ENCODE results near the gene NUDT11. TPM values are rescaled to one million over a fixed set of nuclear protein-coding genes. Genes with fewer than 3 reads are reported as not detected.
"Not testable (repeated sequence)": the region's sequence is repeated elsewhere in the genome, so short reads cannot be mapped to it uniquely, and the experiment has no call there.

The NUDT11 gene
- polyA plus RNA-seq (13.6 to 18.4 TPM (median 14.0 TPM) in 3 replicates), polyA minus RNA-seq (6.7 to 12.0 TPM (median 10.4 TPM) in 3 replicates)
- 1.4 TPM for polyA plus RNA-seq (2011; ENCODE audit: low read depth)
- polyA plus RNA-seq (2011; cell fraction: cytosol; rRNA removed): 11.8 and 21.8 TPM in 2 replicates
- 8.0 and 9.6 TPM in 2 replicates for polyA plus RNA-seq (2011; cell fraction: nucleus; rRNA removed)
- 4.3 and 9.5 TPM in 2 replicates for polyA plus RNA-seq (2012; ENCODE audit: low replicate concordance)
- polyA minus RNA-seq (2011; cell fraction: cytosol; rRNA and poly(A)+ RNA removed): 5.9 TPM
- 3.2 and 6.0 TPM in 2 replicates for polyA minus RNA-seq (2011; cell fraction: nucleus; rRNA and poly(A)+ RNA removed)

- H3K4me2 ChIP-seq (ENCODE audit: control insufficient read depth, extremely low read depth, insufficient read depth, low read depth, low read length): peak within 1 kb of the TSS; percentile 73
- no peaks in the 10 kb centered on the region for H3K9me3 ChIP-seq (ENCODE audit: control insufficient read depth, low read depth, low read length)
- peak within 1 kb of the TSS; percentile 47 for H3K9ac ChIP-seq (ENCODE audit: control insufficient read depth, extremely low read depth, insufficient read depth, low read length)
- FAIRE-seq: no peak
- no peaks in the 10 kb centered on the region for H3K27me3 ChIP-seq (ENCODE audit: control insufficient read depth, extremely low read depth, insufficient read depth, low read length)
- DNase-seq (ENCODE audit: low read depth, low spot score): no peak
- H2AFZ ChIP-seq (ENCODE audit: control insufficient read depth, low read length): peak within 1 kb of the TSS; percentile 66
- dilution Hi-C loops (cut with MboI; ENCODE audit: extremely low pct_ligation_motif_present, low sequenced_read_pairs): no loop called here
- H3K27ac ChIP-seq (ENCODE audit: control insufficient read depth, insufficient read depth, low read length): no peak within 1 kb of the TSS
- H3K9me1 ChIP-seq (ENCODE audit: control insufficient read depth, extremely low read depth, insufficient read depth, low read length): no peaks in the 10 kb centered on the region
- H3K36me3 ChIP-seq (ENCODE audit: control insufficient read depth in 2 of 2, extremely low read depth in 1 of 2, insufficient read depth in 2 of 2, low read length in 2 of 2): no peaks in the 10 kb centered on the region
- H3K79me2 ChIP-seq (ENCODE audit: control insufficient read depth, insufficient read depth, low read length): no peaks in the 10 kb centered on the region
- H3K4me3 ChIP-seq (ENCODE audit: control insufficient read depth in 2 of 3, extremely low read depth in 1 of 3, insufficient read depth in 2 of 3, low read depth in 1 of 3, low read length in 3 of 3): peak within 1 kb of the TSS; percentile 43 to 64 (median 61)
- TF ChIP-seq EZH2 (IDR thresholded peaks at IDR 0.05; ENCODE audit: low read length): no peak
- TF ChIP-seq, protein P1, sequence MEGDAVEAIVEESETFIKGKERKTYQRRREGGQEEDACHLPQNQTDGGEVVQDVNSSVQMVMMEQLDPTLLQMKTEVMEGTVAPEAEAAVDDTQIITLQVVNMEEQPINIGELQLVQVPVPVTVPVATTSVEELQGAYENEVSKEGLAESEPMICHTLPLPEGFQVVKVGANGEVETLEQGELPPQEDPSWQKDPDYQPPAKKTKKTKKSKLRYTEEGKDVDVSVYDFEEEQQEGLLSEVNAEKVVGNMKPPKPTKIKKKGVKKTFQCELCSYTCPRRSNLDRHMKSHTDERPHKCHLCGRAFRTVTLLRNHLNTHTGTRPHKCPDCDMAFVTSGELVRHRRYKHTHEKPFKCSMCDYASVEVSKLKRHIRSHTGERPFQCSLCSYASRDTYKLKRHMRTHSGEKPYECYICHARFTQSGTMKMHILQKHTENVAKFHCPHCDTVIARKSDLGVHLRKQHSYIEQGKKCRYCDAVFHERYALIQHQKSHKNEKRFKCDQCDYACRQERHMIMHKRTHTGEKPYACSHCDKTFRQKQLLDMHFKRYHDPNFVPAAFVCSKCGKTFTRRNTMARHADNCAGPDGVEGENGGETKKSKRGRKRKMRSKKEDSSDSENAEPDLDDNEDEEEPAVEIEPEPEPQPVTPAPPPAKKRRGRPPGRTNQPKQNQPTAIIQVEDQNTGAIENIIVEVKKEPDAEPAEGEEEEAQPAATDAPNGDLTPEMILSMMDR (optimal IDR thresholded peaks at IDR 0.05 in 1 of 3, IDR thresholded peaks at IDR 0.05 in 1 of 3, conservative IDR thresholded peaks at IDR 0.05 in 1 of 3; ENCODE audit: extremely low read depth in 1 of 3, insufficient read depth in 2 of 3, low read length in 3 of 3): no peak
- no peaks in the 10 kb centered on the region for H3K4me1 ChIP-seq (ENCODE audit: control insufficient read depth, extremely low read depth, insufficient read depth, low read length)
- H4K20me1 ChIP-seq (ENCODE audit: control insufficient read depth, extremely low read depth, insufficient read depth, low read length): no peaks in the 10 kb centered on the region
Measured at GRCh38 chrX:51496501-51497291, at the start of gene NUDT11. Gene NUDT11, minus strand, starts transcription at chrX:51496592. Its CDS starts 148 bp downstream, at chrX:51496444.

GRCh38 chrX:51520393-51520792 is 24.0 kb upstream of the NUDT11 start:
- no peak for FAIRE-seq
- dilution Hi-C loops (cut with MboI; ENCODE audit: extremely low pct_ligation_motif_present, low sequenced_read_pairs): no loop called here

GRCh38 chrX:51519131-51519530 is 22.7 kb upstream of the NUDT11 start:
- H3K9me1 ChIP-seq (ENCODE audit: control insufficient read depth, extremely low read depth, insufficient read depth, low read length); dilution Hi-C loops (cut with MboI; ENCODE audit: extremely low pct_ligation_motif_present, low sequenced_read_pairs); H3K9me3 ChIP-seq (ENCODE audit: control insufficient read depth, low read depth, low read length); H2AFZ ChIP-seq (ENCODE audit: control insufficient read depth, low read length); H3K4me1 ChIP-seq (ENCODE audit: control insufficient read depth, extremely low read depth, insufficient read depth, low read length); H3K4me3 ChIP-seq (ENCODE audit: control insufficient read depth in 2 of 3, extremely low read depth in 1 of 3, insufficient read depth in 2 of 3, low read depth in 1 of 3, low read length in 3 of 3); H3K27me3 ChIP-seq (ENCODE audit: control insufficient read depth, extremely low read depth, insufficient read depth, low read length); H3K9ac ChIP-seq (ENCODE audit: control insufficient read depth, extremely low read depth, insufficient read depth, low read length); H4K20me1 ChIP-seq (ENCODE audit: control insufficient read depth, extremely low read depth, insufficient read depth, low read length); FAIRE-seq; DNase-seq (ENCODE audit: low read depth, low spot score); H3K79me2 ChIP-seq (ENCODE audit: control insufficient read depth, insufficient read depth, low read length); H3K36me3 ChIP-seq (ENCODE audit: control insufficient read depth in 2 of 2, extremely low read depth in 1 of 2, insufficient read depth in 2 of 2, low read length in 2 of 2); H3K4me2 ChIP-seq (ENCODE audit: control insufficient read depth, extremely low read depth, insufficient read depth, low read depth, low read length); H3K27ac ChIP-seq (ENCODE audit: control insufficient read depth, insufficient read depth, low read length): not testable (repeated sequence)

More at GRCh38 chrX:51520393-51520792, 24.0 kb upstream of the NUDT11 start:
- Histone ChIP-seq H3K79me2 (ENCODE audit: control insufficient read depth, insufficient read depth, low read length) (no peaks in the 10 kb centered on the region), H3K9me1 (ENCODE audit: control insufficient read depth, extremely low read depth, insufficient read depth, low read length) (no peaks in the 10 kb centered on the region), H3K9me3 (ENCODE audit: control insufficient read depth, low read depth, low read length) (no peaks in the 10 kb centered on the region), H4K20me1 (ENCODE audit: control insufficient read depth, extremely low read depth, insufficient read depth, low read length) (no peaks in the 10 kb centered on the region), H3K4me2 (ENCODE audit: control insufficient read depth, extremely low read depth, insufficient read depth, low read depth, low read length) (no peak overlapping the region), H2AFZ (ENCODE audit: control insufficient read depth, low read length) (no peak overlapping the region), H3K27ac (ENCODE audit: control insufficient read depth, insufficient read depth, low read length) (no peak overlapping the region), H3K27me3 (ENCODE audit: control insufficient read depth, extremely low read depth, insufficient read depth, low read length) (no peaks in the 10 kb centered on the region), H3K9ac (ENCODE audit: control insufficient read depth, extremely low read depth, insufficient read depth, low read length) (no peak overlapping the region), H3K4me1 (ENCODE audit: control insufficient read depth, extremely low read depth, insufficient read depth, low read length) (no peaks in the 10 kb centered on the region), H3K36me3 (ENCODE audit: control insufficient read depth in 2 of 2, extremely low read depth in 1 of 2, insufficient read depth in 2 of 2, low read length in 2 of 2) (no peaks in the 10 kb centered on the region), H3K4me3 (ENCODE audit: control insufficient read depth in 2 of 3, extremely low read depth in 1 of 3, insufficient read depth in 2 of 3, low read depth in 1 of 3, low read length in 3 of 3) (no peak overlapping the region)
- TF ChIP-seq, protein P1 (optimal IDR thresholded peaks at IDR 0.05 in 1 of 3, IDR thresholded peaks at IDR 0.05 in 1 of 3, conservative IDR thresholded peaks at IDR 0.05 in 1 of 3; ENCODE audit: extremely low read depth in 1 of 3, insufficient read depth in 2 of 3, low read length in 3 of 3): no peak
- no peak for TF ChIP-seq EZH2 (IDR thresholded peaks at IDR 0.05; ENCODE audit: low read length)
- no peak for DNase-seq (ENCODE audit: low read depth, low spot score)
